ENCODE measurements around the gene BRD7.

DNA sequence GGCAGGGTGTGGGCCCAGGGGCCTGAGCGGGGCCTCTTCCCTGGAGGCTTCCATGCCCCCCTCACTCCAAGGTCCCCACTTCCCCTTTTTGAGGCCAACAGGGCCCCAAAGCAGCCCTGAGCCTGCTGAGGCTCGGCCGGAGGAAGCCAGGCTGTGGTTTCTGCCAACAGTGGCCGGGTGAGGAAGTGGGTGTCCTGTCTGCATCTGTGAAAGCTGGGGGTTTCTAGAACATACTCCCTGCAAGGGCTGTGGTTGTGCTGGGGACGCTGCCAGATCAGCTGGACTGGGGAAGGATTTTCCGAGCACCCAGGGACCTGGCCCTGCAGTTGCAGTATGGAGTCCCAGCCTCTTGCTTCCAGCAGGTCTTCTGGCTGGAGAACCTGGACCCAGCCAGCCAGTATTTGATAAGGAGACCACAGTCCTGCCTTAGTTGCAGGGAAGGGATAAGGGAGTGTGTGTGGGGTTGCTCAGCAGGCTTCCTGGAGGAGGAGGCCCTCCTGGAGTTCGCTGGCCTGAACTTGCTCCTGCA is 86.7 kb downstream of the BRD7 start:
- TF ChIP-seq, protein P1, sequence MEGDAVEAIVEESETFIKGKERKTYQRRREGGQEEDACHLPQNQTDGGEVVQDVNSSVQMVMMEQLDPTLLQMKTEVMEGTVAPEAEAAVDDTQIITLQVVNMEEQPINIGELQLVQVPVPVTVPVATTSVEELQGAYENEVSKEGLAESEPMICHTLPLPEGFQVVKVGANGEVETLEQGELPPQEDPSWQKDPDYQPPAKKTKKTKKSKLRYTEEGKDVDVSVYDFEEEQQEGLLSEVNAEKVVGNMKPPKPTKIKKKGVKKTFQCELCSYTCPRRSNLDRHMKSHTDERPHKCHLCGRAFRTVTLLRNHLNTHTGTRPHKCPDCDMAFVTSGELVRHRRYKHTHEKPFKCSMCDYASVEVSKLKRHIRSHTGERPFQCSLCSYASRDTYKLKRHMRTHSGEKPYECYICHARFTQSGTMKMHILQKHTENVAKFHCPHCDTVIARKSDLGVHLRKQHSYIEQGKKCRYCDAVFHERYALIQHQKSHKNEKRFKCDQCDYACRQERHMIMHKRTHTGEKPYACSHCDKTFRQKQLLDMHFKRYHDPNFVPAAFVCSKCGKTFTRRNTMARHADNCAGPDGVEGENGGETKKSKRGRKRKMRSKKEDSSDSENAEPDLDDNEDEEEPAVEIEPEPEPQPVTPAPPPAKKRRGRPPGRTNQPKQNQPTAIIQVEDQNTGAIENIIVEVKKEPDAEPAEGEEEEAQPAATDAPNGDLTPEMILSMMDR (IDR thresholded peaks at IDR 0.05; ENCODE audit: insufficient read depth, low read length): no peak
- TF ChIP-seq, protein P2, sequence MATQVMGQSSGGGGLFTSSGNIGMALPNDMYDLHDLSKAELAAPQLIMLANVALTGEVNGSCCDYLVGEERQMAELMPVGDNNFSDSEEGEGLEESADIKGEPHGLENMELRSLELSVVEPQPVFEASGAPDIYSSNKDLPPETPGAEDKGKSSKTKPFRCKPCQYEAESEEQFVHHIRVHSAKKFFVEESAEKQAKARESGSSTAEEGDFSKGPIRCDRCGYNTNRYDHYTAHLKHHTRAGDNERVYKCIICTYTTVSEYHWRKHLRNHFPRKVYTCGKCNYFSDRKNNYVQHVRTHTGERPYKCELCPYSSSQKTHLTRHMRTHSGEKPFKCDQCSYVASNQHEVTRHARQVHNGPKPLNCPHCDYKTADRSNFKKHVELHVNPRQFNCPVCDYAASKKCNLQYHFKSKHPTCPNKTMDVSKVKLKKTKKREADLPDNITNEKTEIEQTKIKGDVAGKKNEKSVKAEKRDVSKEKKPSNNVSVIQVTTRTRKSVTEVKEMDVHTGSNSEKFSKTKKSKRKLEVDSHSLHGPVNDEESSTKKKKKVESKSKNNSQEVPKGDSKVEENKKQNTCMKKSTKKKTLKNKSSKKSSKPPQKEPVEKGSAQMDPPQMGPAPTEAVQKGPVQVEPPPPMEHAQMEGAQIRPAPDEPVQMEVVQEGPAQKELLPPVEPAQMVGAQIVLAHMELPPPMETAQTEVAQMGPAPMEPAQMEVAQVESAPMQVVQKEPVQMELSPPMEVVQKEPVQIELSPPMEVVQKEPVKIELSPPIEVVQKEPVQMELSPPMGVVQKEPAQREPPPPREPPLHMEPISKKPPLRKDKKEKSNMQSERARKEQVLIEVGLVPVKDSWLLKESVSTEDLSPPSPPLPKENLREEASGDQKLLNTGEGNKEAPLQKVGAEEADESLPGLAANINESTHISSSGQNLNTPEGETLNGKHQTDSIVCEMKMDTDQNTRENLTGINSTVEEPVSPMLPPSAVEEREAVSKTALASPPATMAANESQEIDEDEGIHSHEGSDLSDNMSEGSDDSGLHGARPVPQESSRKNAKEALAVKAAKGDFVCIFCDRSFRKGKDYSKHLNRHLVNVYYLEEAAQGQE (IDR thresholded peaks at IDR 0.05; ENCODE audit: insufficient replicate concordance, low read depth): peak; percentile 59

All from HL-60 (cell line).